Urothelium cell line (cell line): ENCODE measurements around the gene GALNT10.

ENCODE experiments used
- DNase-seq: peaks from one replicate; pipeline ENCODE4 v3.0.0; 2011; ENCODE audit warnings: low spot score, mixed read lengths
- FAIRE-seq: peaks from 2 replicates; lab custom pipeline; 2011; peaks lifted over from hg19 to GRCh38; lab: Jason Lieb, UNC

GALNT10 gene

DNA sequence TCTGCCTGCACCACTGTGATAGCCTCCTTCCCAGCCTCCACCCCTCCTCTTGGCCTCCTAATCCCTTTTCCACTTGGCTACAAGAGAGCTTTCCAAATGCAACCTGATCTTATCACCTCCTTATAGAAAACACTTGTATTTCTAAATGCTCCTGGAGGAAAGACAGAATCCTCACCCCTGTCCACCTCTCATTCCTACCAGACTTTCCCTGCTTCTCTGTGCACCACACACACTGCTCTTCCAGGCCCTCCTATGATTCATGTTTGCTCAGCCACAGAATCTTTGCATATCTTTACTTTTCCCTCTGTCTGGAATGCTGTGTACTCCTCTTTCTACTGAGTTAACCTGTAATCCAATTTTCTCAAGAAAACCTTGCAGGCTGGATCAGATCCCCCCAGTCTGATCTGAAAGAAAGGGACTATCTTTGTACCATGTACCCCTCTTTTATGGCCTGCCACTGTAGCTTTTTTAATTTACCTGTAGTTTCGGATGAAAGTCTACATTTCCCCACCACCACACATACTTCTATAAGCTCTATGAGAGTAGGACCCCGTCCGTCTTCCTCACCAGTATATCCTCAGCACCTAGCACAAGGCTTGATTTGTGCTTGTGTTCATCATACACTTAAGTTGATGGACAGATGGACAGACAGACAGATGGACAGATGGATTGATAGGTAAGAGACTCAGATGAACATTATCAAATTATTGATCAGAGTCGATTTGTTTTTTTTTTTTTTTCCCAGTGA is 95.3 kb downstream of the GALNT10 start:
- peak; percentile 63 for DNase-seq
- FAIRE-seq, result no peak

- no peak for FAIRE-seq
- no peak for DNase-seq
Observed at GRCh38 chr5:154286557-154286956, 96.0 kb downstream of the GALNT10 start.

GRCh38 chr5:154287136-154287535 is 96.6 kb downstream of the GALNT10 start:
- DNase-seq (peak; percentile 85), FAIRE-seq (peak; percentile 42)

DNA sequence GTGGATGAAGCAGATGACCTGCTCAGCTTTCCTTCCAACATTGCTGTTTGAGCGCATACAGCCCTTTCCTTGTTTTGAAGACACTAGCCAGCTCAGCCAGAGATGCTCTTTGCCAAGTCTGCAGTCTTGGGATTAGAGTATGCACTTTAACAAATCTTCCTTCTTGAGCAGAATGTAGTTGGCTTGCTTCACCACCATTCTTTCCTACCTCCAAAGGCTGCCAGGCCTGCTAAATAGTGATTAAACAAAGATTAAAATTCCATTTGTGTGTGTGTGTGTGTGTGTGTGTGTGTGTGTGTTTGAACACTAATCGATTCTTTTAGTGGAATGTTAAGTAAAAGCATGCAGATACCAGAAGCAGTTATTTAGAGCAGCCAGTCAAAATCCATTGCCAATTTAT is 97.6 kb downstream of the GALNT10 start:
- DNase-seq (no peak), FAIRE-seq (no peak)

GRCh38 chr5:154291917-154292316 is 101.4 kb downstream of the GALNT10 start:
- DNase-seq (no peak), FAIRE-seq (no peak)

DNA sequence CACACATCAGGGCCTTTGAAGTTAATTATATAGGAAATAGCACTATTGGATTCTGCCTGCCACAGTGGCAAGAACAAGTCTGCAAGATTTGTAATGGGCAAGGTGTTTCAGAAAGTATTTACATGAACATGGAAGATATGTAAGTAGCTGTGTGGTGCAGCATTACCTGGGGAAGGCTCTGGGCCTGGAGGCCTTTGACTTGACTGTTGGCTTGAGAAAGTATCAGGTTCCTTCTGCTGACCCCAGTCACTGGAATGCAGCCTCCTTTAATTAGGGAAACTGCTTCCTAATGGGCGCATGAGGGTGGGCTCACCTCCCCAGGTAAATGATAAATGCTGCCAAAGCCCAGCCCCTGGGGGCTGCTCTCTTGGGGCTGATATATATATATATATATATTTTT is 102.7 kb downstream of the GALNT10 start:
- FAIRE-seq (no peak), DNase-seq (no peak)

GRCh38 chr5:154295551-154295950 is 105.0 kb downstream of the GALNT10 start:
- FAIRE-seq (no peak), DNase-seq (no peak)

- DNase-seq, result no peak
- FAIRE-seq, result no peak
Observed at GRCh38 chr5:154296525-154297159, 106.1 kb downstream of the GALNT10 start.

- FAIRE-seq (no peak), DNase-seq (no peak)
Observed at GRCh38 chr5:154298065-154298464, 107.5 kb downstream of the GALNT10 start.

GRCh38 chr5:154300207-154300883 is 109.8 kb downstream of the GALNT10 start:
- DNase-seq (no peak), FAIRE-seq (no peak)

DNA sequence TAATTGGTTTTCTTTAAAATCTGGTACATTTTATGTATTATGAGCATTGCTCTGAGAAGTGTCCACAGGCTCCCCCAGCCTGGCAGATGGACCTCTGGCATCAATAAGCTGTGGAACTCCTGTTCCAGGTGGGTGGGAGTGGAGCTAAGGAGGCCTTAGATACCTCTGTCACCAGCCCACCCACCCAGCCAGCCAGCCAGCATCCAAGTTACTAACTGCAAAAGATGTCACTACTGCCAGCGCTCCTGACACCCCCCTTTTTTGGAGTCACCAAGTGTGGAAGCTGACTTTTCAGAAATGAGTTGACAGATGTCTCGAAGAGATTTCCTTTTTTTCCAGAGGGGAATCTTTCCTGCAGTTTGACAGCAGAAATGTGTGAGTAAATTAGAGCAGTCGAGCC is 111.2 kb downstream of the GALNT10 start:
- DNase-seq (no peak), FAIRE-seq (no peak)

GRCh38 chr5:154302161-154302560 is 111.6 kb downstream of the GALNT10 start:
- no peak for FAIRE-seq
- DNase-seq, result no peak

- FAIRE-seq (no peak), DNase-seq (no peak)
Observed at GRCh38 chr5:154303133-154303532, 112.6 kb downstream of the GALNT10 start.

DNA sequence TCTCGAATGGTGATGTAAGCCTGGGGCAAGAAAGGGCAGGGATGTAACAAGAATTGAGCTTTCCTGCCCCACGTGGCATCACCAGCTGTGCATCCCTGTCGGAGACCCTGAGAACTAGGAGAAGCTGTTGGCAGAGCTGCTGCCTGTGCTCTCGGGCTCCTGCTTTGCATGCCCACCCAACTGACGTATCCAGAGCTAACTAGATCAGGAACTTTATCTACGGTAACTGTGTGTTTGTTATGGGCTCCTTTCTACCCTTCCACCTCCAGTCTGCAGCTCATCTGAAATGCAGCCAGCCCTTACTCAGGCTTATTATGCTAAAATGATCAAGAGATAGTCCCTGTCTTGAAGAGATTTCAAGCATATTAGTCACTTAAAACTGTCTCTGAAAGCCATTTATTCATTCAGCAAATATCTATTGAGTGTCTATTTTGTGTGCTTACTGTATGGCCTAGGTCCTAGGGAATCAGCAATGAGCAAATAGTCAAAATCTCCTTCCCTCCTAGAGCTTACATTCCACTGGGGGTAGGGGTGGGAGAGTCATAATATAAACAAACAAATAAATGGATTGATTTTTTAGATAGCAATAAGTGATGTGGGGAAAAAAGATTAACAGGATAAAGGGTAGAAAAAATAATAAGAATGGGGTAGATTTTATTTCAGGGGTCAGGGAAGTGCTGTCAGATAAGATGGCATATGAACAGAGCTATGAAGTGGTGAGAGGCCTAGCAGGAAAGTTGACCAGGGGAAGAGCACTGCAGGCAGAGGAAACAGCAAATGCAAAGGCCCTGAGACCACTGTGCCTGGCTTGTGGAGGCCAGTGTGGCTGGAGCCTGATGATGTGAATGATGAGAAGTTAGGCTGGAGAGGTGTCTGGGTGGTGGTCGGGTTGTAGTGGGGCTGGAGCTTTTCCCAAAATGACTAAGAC is 118.2 kb downstream of the GALNT10 start:
- DNase-seq (no peak), FAIRE-seq (no peak)

DNA sequence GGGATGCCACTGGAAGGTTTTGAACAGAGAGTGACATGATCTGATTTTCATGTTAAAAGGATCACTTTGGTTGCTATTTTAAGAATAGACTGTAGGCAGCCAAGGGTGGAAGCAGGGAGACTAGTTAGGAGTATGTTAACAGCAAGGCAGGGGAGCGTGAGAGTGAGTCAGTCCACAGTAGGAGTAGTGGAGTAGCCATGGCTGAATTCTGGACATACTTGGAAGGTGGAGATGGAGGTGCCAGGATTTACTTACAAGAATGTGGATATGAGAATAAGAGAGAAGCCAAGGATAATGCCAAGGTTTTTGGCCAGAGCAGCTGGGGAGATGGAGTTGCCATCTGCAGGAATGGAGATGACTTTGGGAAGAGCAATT is 118.8 kb downstream of the GALNT10 start:
- DNase-seq (no peak), FAIRE-seq (no peak)

GRCh38 chr5:154309805-154310204 is 119.3 kb downstream of the GALNT10 start:
- no peak for FAIRE-seq
- DNase-seq, result no peak

GRCh38 chr5:154311362-154311761 is 120.8 kb downstream of the GALNT10 start:
- DNase-seq (no peak), FAIRE-seq (no peak)

DNA sequence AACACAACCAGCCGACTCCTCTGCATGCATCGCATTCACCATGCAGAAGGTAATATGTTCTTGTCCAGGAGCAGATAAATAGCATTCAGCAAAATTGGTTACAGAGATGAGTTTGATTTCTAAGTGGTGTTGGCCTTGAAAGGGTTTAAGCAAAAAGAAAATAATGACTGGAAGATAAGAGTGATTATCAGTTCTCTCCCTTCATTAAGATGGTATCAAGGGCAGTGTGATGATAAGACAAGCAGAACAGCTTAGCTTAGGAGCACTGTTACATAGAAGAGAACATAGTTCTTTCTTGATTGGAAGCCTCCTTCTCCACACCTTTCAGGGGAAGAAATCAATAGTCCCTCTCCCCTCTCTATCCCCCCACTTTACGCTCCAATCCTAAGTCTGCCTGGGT is 121.5 kb downstream of the GALNT10 start:
- DNase-seq (no peak), FAIRE-seq (no peak)

- DNase-seq (no peak), FAIRE-seq (no peak)
Observed at GRCh38 chr5:154312576-154312975, 122.0 kb downstream of the GALNT10 start.

- no peak for FAIRE-seq
- no peak for DNase-seq
Observed at GRCh38 chr5:154313360-154314017, 123.0 kb downstream of the GALNT10 start.
